ENCODE data around the gene PLOD3.

PLOD3 gene

DNA sequence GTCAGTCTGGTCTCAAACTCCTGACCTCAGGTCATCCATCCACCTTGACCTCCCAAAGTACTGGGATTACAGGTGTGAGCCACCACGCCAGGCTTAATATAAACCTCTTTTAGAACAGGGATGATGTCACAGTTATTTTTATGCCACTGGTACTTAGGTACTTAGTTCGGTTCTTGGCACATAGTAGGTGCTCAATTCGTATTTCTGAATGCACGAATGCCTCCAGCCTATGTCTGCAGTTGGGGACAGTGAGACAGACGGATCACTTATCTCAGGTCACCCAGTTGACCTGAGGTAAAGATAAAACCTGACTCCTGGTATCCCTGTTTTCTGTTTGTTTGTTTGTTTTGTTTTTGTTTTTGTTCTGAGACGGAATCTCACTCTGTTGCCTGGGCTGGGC, 31.2 kb downstream of the PLOD3 start:
- no peak for DNase-seq (ENCODE audit: low read depth in 1 of 2, low spot score in 1 of 2)

DNA sequence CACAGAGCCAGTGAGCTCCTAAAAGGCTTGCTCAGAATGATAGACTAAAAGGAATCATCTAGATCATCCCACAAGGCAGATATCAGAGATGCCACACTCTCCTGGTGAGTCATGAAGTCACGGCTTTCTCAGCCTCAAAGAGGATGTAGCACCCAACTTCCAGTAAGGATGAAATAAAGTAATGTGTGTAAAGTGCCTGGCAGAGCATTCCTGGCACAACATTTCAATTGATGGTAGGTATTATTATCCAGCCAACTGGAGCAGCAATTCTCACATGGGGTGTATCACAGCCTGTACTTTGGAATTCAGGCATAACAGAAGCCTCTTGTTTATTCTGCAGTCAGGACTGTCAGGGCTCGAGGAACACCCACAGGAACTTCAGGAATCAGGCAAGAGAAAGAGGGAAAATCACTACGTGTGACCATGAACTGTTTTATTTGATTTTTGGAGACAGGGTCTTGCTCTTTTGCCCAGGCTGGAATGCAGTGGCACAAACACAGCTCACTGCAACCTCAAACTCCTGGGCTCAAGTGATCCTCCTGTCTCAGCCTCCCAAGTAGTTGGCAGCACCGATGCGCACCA, 32.0 kb downstream of the PLOD3 start:
- DNase-seq (ENCODE audit: low read depth in 1 of 2, low spot score in 1 of 2) = no peak

DNA sequence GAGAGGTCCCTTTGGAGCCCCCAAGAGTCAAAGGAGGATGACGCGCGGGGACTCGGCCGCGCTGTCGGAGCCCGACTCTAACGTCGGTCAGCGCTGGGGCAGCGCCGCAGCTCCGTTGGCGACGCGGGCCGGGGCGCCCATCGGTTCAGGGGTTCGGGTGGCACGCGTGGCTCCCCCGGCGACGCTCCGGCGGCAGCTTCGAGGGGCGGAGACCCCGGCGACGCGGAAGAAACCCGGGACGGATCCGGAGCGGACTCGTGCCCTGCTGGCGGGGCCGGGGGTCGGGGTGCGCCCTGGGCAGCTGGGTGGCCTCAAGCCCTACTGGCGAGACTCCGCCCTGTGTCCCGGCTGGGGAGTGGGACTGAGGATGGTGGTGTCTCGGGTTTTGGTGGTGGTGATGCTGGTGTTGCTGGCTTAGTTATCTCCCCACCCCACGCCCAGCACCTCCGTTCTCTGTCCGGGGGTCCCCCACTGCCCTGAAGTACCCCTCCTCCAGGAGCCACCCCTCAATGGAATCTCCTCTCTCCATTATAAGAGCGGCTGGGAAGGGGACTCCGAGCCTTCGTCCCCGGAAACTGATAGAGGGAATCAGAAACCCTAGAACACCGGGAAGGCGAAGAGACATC, 37.1 kb downstream of the PLOD3 start, which contains the start of gene NAT16:
NAT16 (minus strand) TSS at position 164 of the 626 bp plus-strand sequence. CDS start 5,486 bp downstream, outside the sequence.
- DNase-seq (ENCODE audit: low read depth in 1 of 2, low spot score in 1 of 2) = no peak

DNA sequence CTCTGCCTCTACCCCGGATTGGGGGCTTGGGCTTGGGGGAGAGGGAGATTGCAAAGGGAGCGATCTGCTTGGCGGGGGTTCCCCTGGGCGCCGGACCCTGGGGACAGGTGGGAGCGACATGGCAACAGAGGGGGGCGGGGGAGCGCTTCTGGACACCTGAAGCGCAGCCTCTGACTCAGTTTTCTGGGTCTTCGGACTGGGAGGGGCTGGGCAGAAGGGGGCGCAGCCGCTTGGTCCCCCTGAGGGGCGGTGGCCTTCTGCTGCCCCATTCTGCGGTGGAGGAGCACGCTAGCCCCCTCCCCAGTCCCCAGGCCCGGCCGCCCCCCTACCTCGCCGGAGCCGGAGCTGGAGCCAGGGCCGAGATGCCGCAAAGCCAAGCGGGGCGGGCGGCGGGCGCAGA, 37.7 kb downstream of the PLOD3 start:
- DNase-seq (ENCODE audit: low read depth in 1 of 2, low spot score in 1 of 2) = no peak

DNA sequence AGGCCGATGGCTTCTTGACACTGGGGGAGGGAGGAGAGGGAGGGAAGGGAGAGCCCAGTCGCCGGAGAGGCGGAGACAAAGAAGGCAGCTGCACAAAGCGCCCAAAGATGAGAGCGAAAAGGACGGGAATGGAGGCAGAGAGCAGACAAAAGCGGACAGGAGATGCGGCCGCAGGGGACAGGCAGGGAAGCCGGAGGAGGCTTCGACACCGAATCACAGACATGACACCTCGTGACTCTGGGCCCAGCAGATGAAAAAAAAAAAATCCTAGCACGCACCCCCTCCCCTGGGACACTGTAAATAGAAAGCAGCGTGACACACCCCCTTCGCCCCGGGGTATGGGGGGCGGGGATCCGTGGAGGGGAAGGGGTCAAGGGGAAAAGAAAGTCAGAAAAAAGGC, 38.3 kb downstream of the PLOD3 start:
- no peak for DNase-seq (ENCODE audit: low read depth in 1 of 2, low spot score in 1 of 2)

DNA sequence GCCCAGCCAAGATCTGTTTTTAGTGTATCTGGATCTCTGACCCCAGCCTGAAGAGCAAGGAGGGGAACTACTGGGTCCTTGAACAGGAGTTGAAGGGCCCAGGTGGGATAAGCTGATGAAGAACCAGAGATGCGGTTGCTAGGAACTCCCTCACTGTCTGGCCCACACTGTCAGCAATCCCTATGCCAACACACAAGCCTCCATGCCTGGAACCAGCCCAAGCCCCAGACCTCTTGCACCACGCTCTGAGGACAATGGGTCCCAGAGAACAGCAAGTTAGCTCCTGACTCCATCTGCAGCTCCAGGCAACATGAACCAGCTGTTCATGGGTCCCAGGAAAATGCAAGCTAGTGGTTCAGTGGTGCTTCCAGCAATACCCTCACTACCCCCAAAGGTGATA, 39.7 kb downstream of the PLOD3 start:
- DNase-seq (ENCODE audit: low read depth in 1 of 2, low spot score in 1 of 2) = no peak

DNA sequence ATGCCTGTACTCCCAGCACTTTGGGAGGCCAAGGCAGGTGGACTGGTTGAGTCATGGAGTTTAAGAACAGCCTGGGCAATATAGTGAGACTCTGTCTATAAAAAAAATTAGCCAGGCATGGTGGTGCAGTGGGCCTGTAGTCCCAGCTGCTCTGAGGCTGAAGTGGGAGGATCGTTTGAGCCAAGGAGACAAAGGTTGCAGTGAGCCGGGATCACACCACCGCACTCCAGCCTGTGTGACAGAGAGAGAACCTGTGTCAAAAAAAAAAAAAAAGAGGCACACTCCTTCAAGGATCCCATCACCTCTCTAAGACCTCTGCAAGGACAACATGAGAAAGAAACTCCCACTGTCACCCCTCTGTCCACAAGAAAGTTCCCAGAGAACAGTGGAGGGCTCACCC, 41.7 kb downstream of the PLOD3 start:
- DNase-seq (ENCODE audit: low read depth in 1 of 2, low spot score in 1 of 2) = no peak

DNA sequence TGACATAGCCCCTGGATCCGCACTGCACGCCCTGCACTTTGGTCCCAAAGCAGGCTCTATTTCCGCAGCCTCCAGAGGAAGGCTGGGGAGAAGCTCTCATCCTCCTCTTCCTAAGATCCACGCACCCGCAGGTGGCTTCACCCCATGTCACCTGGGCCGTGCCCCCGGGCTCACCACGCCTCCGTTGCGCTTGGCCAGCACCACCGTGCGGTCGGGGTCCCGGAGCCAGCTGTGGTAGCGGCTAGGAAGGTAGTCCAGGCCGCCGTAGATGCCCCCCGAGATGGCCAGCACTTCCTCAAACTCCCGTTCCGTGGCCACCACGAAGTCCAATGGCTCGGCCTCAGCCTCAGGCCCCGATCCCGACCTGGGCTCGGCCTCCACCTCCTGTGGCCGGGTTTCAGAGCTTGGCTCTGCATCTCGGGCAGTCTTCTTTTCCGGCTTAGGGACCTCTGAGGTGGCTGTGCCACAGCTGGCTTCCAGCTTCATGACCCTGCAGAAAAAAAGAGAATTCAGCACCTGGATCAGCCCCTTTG, 43.0 kb downstream of the PLOD3 start:
- DNase-seq (ENCODE audit: low read depth in 1 of 2, low spot score in 1 of 2) = no peak

DNA sequence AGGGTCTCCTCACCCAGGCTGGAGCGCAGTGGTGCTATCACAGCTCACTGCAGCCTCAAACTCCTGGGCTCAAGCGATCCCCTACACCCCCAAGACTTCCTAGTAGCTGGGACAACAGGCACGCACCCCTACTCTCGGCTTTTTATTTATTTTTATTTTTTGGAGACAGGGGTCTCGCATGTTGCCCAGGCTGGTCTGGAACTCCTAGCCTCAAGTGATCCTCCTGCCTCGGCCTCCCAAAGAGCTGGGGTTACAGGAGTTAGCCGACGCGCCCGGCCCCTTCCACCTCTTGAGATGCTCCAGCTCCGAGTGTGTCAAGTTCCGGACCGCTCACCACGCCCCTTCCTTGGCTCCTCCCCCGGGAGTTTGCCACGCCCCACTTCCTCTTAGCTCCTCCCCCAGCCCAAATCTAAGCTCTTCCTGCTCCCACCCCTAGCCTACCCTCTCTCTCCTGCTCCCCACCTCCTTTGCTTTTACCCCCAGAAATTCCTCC, 43.6 kb downstream of the PLOD3 start:
- peak; percentile 38 to 46 for DNase-seq (ENCODE audit: low read depth in 1 of 2, low spot score in 1 of 2)

DNA sequence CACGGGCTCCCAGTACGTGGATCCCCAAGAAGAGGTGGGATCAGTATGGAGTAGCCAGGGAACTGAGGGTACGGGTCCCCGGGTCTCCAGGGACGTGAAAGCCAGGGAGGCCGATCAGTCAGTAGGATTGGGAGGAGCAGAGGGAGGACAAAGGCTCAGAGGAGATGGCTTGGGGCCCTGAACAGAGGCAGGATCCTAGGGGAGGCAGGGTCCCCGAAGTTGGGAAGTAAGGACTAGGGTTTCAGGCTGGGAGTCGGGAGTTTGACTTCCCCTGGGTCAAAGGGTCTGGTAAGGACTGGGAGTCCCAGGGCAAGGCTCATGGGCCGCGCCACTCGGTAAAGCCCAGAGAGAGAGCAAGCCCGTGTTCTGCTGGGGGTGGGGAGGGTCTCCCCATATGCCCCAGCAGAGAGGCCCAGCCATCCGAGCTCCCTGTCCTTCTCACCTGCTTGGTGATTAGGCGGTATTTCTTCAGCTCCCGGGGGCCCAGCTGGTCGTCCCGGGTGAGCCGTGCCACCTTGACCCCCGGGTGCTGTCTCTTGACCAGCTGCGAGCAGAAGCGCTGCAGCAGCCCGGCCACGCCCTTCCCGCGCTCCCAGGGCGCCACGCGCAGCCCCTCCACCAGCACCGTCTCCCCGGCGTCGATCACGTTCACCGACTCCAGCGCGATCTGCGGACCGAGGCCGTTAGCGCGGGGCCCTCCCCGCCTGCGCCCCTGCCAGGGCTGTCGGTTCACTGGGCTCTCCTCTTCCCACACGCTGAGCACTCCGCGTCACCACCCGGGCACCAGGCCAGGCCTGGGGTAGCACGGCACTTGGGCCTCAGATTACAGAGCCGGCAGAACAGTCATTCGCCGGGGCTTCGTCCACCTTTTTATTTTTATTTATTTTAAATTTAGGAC, 44.3 kb downstream of the PLOD3 start:
- no peak for DNase-seq (ENCODE audit: low read depth in 1 of 2, low spot score in 1 of 2)

DNA sequence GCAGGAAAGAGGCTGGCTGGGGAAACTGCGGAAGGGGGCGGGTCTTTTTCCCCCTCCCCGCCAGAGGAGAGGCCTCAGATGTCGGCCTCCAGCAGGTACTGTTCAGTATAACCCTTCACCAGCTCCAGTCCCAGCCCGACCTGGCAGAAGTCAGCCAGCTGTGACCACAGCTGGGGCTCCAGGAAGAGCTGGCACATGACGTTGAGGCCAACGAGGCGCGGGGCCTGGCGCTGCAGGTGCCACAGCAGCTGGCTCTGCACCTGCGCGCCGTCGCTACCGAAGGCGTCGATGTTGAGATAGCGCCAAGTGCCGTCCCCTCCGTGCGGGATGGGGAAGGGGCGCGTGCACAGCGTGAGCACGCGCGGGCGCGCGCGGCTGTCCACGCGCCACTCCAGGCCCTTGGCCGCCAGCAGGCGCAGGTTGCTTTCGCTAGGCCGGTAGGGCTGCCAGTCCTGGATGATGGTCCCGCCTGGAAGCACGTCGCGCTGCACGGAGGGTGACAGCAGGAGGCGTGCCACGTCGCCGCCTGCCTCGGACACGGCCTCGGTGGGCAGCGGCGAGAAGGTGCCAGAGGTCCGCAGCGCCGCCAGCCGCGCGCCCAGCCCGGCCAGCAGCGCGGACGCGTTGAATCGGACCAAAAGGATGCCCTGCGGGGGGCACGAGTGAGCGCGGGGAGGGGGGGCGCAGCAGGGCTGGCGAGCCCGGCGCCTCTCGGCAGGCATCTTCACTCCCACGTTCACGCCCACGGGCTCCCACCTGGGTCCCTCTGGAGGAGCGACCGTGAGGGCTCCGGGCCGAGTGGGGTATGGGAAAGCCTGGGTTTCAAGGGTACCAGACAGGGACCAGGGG, 45.2 kb downstream of the PLOD3 start:
- DNase-seq (ENCODE audit: low read depth in 1 of 2, low spot score in 1 of 2) = no peak

DNA sequence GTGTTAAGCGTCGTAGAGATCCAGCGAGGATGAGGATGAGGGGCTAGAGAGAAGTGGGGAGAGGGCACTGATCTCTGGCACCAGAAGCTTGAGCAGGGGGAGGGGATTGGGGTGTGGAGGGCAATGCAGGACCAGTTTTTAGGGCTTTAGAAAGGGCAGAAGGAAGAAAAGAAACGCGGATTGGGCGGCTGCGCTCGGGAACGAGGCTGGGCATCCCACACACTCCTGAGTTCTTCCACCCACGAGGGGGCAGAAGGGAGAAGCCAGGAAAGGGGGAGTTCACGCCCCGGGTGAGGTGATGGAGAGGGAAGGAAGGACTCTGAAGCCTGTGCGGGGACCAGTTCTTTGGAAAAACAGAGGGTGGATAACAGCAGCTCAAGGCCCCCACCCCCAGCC, 45.9 kb downstream of the PLOD3 start:
- DNase-seq (ENCODE audit: low read depth in 1 of 2, low spot score in 1 of 2) = no peak

DNA sequence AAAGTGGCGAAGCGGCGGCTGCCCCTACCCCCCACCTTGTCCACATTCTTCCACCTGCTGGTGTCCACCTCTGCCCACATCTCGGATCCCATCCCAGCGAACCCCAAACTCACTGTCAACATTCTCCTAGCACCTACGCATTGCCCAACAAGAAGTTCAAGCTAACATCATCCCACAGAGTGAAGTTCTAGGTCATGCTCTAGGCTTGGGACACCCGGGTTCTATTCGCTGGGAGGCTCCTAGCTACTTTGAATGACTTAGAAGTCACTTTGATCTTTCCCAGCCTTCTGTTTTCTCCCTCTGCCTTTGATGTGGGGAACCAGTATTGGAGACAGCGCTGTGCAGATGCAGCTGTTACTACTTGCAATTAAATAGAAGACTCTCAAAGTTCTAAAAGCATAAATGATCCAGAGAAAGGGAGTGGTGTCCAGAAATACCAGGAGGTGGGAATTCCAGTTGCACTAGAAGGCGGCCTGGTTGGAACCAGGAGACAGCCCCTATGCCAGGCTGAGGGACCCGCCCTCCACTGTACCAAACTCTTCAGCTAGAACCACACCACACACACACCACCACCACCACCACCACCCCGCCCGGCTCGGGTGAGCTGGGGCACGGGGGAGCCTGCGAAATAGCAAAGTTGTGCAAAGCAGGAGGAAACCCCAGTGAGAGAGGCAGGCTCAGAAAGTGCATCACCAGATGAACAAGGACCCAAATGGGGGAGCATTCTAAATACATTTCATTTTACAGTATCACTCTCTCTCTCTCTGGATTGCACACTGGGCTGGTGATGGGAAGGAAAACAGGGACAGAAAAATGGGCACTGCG, 46.6 kb downstream of the PLOD3 start:
- no peak for DNase-seq (ENCODE audit: low read depth in 1 of 2, low spot score in 1 of 2)

DNA sequence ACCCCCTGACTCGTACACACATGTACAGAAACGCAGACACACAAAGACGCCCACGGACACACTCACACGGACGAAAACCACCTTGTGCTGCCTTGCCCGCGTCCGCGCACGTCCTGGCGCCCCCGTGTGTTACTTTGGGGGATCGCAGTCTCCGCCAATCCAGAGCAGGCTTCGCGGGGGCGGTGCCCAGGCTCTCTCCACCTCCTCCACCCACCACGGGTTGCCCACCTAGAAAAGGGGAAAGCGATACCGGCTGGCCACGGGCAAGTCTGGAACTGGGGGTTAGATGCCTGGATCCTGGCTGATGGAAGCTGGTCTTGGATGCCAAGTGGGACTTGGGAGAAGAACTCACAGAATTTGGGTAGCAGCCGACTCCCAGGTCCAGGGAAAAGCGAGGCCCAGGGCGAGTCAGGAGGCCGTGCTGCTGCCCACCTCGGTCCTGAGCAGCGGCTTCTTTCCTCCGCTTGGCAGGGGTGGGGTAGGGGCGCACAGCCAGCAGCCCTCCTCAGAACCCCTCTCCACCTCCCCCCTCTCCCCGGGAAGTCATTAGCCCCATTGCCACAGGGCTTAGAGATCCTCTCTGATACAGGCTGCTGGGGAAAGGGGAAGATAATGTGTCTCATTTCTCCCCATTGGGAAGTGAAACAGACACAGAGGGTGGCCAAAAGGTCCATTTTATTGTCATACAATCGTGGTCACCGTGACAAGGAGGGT, 47.4 kb downstream of the PLOD3 start:
- DNase-seq (ENCODE audit: low read depth in 1 of 2, low spot score in 1 of 2) = peak; percentile 61 to 71

DNA sequence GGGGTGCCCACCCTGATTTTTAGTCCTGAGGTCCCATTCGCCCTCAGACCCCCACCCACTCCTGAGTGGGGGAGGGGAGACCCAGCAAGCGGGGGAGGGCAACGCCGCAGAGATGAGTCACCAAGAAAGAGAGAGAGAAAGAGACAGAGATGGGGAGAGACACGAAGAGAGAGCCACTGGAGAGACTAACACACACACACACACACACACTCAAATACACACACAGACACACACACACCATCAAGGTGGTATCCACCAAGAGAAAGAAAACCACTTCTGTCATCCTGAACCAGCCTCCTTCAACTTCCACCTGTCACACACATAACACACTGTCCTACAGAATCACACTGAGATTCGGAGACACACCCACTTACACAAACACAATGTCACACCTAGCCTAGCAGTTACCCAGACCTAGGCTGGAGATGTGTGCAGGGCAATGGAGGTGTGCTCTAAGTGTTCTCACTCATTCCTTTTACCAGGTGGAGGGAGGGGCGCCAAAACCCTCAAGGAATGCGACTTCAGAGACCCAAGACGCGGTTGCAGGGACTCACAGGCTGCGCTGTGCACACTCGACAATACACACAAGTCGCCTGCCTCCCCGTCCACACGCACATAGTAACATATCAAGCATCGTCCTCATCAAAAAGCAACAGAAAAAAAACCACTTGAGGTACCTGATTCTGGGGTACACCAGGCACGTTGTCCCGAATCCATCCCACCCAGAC, 48.1 kb downstream of the PLOD3 start:
- DNase-seq (ENCODE audit: low read depth in 1 of 2, low spot score in 1 of 2) = no peak

DNA sequence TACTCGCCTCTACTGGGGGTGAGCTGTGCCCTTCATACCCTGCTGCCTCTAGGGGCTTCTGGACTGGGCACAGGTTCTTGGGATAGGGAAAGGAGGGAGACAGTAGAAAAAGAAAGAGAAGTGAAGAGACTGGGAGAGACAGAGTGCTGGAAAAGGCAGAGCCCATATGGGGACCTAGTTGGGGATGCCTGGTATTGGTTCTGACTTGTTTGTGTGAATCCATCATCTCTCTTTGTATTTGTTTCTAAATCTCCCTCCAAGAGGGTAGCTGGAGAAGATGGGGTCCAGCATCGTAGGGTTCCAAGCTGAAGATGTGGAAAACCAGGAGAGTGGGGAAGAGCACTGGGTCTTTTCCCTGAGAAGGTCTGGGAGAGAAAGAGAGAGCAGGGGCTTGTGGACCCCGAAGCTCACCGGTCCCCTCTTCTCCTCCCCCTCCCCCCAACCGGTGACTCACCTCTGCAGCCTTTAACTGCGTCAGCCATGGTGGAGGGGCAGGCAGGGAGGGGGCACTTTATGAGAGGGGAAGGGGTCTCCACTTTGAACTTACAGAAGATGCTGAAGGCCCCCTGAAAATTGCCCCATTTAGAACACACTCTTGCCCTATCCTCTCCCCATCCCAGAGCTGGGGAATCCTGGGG, 48.9 kb downstream of the PLOD3 start:
- no peak for DNase-seq (ENCODE audit: low read depth in 1 of 2, low spot score in 1 of 2)

DNA sequence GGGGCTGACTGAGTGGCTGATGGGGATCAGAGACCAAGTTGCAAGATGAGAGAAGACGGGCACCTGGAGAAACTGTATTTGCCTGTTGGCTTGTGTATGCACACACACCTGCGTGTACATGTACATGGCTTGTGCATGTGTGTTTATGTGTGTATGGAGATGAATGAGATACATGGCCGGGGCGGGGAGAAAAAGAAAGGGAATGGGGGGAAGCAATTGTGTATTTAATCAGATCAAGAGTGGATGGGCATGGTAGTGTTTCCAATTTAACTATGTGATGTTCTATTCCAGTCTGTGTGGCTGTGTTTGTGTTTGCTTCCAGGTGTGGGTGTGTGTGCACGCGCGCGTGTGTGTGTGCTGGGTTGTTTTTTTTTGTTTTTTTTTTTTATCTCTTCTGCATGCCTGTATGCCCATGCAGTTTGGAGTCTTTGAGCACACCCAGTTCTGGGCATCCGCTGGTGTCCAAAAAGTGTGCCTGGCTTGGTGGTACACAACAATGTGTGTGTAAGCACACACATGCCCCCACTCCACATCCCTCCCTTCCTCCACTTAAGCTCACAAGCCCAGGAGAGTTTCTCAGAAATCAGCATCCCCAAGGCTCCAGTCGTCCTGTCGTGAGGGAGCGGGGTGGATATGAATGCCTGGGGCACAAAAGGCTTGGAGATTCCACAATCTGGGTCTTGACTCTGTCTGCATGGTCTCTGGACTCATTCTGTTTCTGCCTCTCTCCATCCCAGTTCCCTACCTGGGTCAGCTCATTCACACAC, 49.6 kb downstream of the PLOD3 start:
- no peak for DNase-seq (ENCODE audit: low read depth in 1 of 2, low spot score in 1 of 2)

Data from stimulated activated CD4-positive, alpha-beta T cell treated with anti-CD3 and anti-CD28 coated beads, Interleukin-15, amount 100 ng/mL, for 1 hour (primary cell).